ENCODE results near the gene PIH1D1. TPM values are rescaled to one million over a fixed set of nuclear protein-coding genes. Genes with fewer than 3 reads are reported as not detected.

Gene PIH1D1
- total and polyA plus RNA-seq, 2 of the 13 experiments (the other 11 are each of a cell fraction or from before 2014, with no cell fraction given): 110 to 137 TPM

DNA sequence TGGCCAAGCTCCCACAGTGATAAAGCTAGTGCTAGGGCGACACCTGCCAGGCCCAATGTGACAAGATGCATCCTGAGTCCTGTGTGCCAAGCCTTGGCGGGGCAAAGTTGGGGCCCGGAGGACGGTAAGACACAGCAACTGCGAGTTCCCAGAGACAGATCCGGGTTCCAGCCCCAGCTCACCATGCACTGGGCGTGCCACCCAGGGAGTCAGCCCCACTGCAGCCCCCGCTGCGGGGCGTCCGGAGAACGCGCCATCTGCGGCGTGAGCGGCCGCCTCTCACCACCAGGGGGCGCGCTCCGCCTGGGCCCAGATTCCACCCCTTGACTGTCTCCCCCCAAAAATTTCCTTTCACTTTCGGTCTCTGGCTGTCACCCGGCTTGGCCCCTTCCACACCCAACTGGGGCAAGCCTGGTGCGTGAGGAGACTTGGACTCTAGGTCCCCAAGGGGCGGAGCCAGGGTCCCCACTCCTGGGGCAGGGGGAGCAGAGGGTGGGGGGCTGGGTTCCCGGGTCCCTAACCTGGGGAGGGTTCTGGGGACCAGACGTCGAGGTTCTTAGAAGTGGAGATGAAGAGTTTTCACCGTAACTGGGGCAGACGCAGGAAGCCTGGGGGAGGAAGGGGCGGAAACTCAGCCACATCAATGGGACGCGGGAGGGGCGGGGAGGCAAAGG, 22.4 kb upstream of the PIH1D1 start, which contains the start of gene FLT3LG (continued):
- no peak for TF ChIP-seq KDM4B (CRISPR knock-in tag; IDR thresholded peaks at IDR 0.05)
- no peak for TF ChIP-seq SATB2 (CRISPR knock-in tag; IDR thresholded peaks at IDR 0.05)
- TF ChIP-seq HOXA7 (CRISPR knock-in tag; IDR thresholded peaks at IDR 0.05): no peak
- no peak for TF ChIP-seq NFYB (CRISPR knock-in tag; IDR thresholded peaks at IDR 0.05)
- TF ChIP-seq, protein P1, sequence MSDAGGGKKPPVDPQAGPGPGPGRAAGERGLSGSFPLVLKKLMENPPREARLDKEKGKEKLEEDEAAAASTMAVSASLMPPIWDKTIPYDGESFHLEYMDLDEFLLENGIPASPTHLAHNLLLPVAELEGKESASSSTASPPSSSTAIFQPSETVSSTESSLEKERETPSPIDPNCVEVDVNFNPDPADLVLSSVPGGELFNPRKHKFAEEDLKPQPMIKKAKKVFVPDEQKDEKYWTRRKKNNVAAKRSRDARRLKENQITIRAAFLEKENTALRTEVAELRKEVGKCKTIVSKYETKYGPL (CRISPR knock-in tag; IDR thresholded peaks at IDR 0.05): no peak
- TF ChIP-seq LCORL (IDR thresholded peaks at IDR 0.05): no peak
- TF ChIP-seq LCORL (CRISPR knock-in tag; IDR thresholded peaks at IDR 0.05): peak; percentile 58
- no peak for TF ChIP-seq KLF6 (CRISPR knock-in tag; IDR thresholded peaks at IDR 0.05)
- TF ChIP-seq TCF7 (IDR thresholded peaks at IDR 0.05; ENCODE audit: low read depth): no peak
- TF ChIP-seq JARID2 (CRISPR knock-in tag; IDR thresholded peaks at IDR 0.05; ENCODE audit: insufficient replicate concordance): no peak
- TF ChIP-seq ZNF329 (CRISPR knock-in tag; IDR thresholded peaks at IDR 0.05; ENCODE audit: low read depth): no peak
- TF ChIP-seq ETV6 (CRISPR knock-in tag; conservative IDR thresholded peaks at IDR 0.05): no peak
- no peak for TF ChIP-seq ZNF160 (CRISPR knock-in tag; IDR thresholded peaks at IDR 0.05)
- TF ChIP-seq RXRB (CRISPR knock-in tag; IDR thresholded peaks at IDR 0.05; ENCODE audit: borderline replicate concordance): peak; percentile 46; the same call in 1 of the 2 replicates
- TF ChIP-seq MTA3 (CRISPR knock-in tag; IDR thresholded peaks at IDR 0.05): no peak
- peak; percentile 58 for TF ChIP-seq HDAC1 (CRISPR knock-in tag; IDR thresholded peaks at IDR 0.05)
- TF ChIP-seq, protein P2, sequence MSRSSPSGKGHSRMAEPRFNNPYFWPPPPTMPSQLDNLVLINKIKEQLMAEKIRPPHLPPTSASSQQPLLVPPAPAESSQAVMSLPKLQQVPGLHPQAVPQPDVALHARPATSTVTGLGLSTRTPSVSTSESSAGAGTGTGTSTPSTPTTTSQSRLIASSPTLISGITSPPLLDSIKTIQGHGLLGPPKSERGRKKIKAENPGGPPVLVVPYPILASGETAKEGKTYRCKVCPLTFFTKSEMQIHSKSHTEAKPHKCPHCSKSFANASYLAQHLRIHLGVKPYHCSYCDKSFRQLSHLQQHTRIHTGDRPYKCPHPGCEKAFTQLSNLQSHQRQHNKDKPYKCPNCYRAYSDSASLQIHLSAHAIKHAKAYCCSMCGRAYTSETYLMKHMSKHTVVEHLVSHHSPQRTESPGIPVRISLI (CRISPR knock-in tag; IDR thresholded peaks at IDR 0.05; ENCODE audit: borderline replicate concordance): no peak
- TF ChIP-seq, protein P3, sequence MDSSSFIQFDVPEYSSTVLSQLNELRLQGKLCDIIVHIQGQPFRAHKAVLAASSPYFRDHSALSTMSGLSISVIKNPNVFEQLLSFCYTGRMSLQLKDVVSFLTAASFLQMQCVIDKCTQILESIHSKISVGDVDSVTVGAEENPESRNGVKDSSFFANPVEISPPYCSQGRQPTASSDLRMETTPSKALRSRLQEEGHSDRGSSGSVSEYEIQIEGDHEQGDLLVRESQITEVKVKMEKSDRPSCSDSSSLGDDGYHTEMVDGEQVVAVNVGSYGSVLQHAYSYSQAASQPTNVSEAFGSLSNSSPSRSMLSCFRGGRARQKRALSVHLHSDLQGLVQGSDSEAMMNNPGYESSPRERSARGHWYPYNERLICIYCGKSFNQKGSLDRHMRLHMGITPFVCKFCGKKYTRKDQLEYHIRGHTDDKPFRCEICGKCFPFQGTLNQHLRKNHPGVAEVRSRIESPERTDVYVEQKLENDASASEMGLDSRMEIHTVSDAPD (CRISPR knock-in tag; IDR thresholded peaks at IDR 0.05): no peak
- TF ChIP-seq TBL1XR1 (IDR thresholded peaks at IDR 0.05; ENCODE audit: borderline replicate concordance, low read length, partially characterized antibody): no peak
- TF ChIP-seq RBM39 (IDR thresholded peaks at IDR 0.05; ENCODE audit: low read depth, low read length, poor library complexity, severe bottlenecking): no peak
- no peak for TF ChIP-seq NR2F1 (CRISPR knock-in tag; IDR thresholded peaks at IDR 0.05)
- TF ChIP-seq, protein P4, sequence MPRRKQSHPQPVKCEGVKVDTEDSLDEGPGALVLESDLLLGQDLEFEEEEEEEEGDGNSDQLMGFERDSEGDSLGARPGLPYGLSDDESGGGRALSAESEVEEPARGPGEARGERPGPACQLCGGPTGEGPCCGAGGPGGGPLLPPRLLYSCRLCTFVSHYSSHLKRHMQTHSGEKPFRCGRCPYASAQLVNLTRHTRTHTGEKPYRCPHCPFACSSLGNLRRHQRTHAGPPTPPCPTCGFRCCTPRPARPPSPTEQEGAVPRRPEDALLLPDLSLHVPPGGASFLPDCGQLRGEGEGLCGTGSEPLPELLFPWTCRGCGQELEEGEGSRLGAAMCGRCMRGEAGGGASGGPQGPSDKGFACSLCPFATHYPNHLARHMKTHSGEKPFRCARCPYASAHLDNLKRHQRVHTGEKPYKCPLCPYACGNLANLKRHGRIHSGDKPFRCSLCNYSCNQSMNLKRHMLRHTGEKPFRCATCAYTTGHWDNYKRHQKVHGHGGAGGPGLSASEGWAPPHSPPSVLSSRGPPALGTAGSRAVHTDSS (CRISPR knock-in tag; conservative IDR thresholded peaks at IDR 0.05): no peak
- TF ChIP-seq ZNF253 (CRISPR knock-in tag; IDR thresholded peaks at IDR 0.05; ENCODE audit: borderline replicate concordance): no peak
- TF ChIP-seq, protein P5, sequence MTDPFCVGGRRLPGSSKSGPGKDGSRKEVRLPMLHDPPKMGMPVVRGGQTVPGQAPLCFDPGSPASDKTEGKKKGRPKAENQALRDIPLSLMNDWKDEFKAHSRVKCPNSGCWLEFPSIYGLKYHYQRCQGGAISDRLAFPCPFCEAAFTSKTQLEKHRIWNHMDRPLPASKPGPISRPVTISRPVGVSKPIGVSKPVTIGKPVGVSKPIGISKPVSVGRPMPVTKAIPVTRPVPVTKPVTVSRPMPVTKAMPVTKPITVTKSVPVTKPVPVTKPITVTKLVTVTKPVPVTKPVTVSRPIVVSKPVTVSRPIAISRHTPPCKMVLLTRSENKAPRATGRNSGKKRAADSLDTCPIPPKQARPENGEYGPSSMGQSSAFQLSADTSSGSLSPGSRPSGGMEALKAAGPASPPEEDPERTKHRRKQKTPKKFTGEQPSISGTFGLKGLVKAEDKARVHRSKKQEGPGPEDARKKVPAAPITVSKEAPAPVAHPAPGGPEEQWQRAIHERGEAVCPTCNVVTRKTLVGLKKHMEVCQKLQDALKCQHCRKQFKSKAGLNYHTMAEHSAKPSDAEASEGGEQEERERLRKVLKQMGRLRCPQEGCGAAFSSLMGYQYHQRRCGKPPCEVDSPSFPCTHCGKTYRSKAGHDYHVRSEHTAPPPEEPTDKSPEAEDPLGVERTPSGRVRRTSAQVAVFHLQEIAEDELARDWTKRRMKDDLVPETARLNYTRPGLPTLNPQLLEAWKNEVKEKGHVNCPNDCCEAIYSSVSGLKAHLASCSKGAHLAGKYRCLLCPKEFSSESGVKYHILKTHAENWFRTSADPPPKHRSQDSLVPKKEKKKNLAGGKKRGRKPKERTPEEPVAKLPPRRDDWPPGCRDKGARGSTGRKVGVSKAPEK (CRISPR knock-in tag; IDR thresholded peaks at IDR 0.05; ENCODE audit: borderline replicate concordance): no peak
